ENCODE results near the gene TRIM7. TPM values are rescaled to one million over a fixed set of nuclear protein-coding genes. Genes with fewer than 3 reads are reported as not detected.

TRIM7 gene
- polyA plus RNA-seq, 1 donor from 2014 or later = 2.1 TPM

DNA sequence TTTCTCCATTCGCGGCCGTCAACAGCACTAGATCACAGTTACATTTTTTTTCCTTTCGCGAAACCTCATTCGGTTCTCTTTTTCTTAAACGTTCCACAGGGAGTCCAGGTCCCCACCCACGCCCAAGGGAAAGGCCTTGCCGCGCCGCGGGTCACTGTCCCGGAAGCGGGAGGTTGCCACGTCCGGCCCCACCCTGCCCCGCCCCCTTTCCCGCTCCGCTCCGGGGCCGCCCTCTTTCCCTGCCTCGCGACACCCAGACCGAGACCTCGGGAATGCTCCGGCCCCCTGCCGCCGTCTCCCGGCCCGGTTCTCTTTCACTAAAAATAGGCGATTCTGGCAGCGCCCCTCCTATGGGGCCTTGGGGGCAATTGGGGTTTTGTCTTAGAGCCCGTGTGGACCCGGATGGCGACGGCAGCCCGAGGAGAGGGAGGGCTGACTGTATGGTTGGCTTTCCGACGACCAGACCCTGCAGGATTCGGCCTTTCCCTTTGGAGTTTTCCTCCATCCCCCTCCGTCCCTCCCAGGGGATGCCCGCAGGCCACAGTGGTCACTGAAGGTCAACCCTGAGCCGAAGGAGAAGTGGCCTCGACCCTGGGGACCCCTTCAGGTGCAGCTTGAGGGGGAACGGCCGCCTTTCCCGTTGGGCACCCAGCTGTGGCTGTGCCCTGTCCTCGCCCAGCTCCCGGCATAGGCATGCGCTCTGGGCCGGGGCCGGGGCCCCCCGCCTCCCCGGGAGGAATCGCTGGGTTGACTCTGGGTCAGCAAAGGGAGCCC is 41.5 kb upstream of the TRIM7 start:
- H3F3A ChIP-seq (ENCODE audit: insufficient read depth, low read length, poor library complexity, severe bottlenecking) = no peaks in the 10 kb centered on the region
- peak overlapping the region; percentile 93 for H2AFZ ChIP-seq (ENCODE audit: low read depth, low read length)
- peak overlapping the region; percentile 89 for H3K4me2 ChIP-seq (ENCODE audit: low read length)
- H3K79me2 ChIP-seq (replicated peaks; ENCODE audit: insufficient read depth, low read length) = peaks cover 74% of the 10 kb centered on the region
- H3K27me3 ChIP-seq (ENCODE audit: insufficient read depth, low read depth, low read length) = no peaks in the 10 kb centered on the region
- no peaks in the 10 kb centered on the region for H3K9me2 ChIP-seq (ENCODE audit: insufficient read depth, low read length)
- no peaks in the 10 kb centered on the region for H3K9me3 ChIP-seq (ENCODE audit: low read length)
- H3K36me3 ChIP-seq (ENCODE audit: insufficient read depth, low read length) = no peaks in the 10 kb centered on the region
- peak overlapping the region; percentile 96 for H3K4me3 ChIP-seq (ENCODE audit: low read length)
- no peaks in the 10 kb centered on the region for H4K20me1 ChIP-seq (ENCODE audit: insufficient read depth)
- H3K9ac ChIP-seq (ENCODE audit: low read length) = peak overlapping the region; percentile 97
- TF ChIP-seq MXI1 (conservative IDR thresholded peaks at IDR 0.05; ENCODE audit: poor library complexity, severe bottlenecking) (peak; percentile 43), SMC3 (conservative IDR thresholded peaks at IDR 0.05; ENCODE audit: poor library complexity) (no peak), EZH2 (IDR thresholded peaks at IDR 0.05; ENCODE audit: borderline replicate concordance, insufficient read depth, low read length, poor library complexity, severe bottlenecking) (no peak), POLR2AphosphoS5 (IDR thresholded peaks at IDR 0.05) (peak; percentile 86), EP300 (conservative IDR thresholded peaks at IDR 0.05; ENCODE audit: poor library complexity, severe bottlenecking) (peak; percentile 21), TAF1 (IDR thresholded peaks at IDR 0.05; ENCODE audit: low read depth) (peak; percentile 50), RAD21 (conservative IDR thresholded peaks at IDR 0.05) (no peak)
- TF ChIP-seq, protein P1, sequence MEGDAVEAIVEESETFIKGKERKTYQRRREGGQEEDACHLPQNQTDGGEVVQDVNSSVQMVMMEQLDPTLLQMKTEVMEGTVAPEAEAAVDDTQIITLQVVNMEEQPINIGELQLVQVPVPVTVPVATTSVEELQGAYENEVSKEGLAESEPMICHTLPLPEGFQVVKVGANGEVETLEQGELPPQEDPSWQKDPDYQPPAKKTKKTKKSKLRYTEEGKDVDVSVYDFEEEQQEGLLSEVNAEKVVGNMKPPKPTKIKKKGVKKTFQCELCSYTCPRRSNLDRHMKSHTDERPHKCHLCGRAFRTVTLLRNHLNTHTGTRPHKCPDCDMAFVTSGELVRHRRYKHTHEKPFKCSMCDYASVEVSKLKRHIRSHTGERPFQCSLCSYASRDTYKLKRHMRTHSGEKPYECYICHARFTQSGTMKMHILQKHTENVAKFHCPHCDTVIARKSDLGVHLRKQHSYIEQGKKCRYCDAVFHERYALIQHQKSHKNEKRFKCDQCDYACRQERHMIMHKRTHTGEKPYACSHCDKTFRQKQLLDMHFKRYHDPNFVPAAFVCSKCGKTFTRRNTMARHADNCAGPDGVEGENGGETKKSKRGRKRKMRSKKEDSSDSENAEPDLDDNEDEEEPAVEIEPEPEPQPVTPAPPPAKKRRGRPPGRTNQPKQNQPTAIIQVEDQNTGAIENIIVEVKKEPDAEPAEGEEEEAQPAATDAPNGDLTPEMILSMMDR (IDR thresholded peaks at IDR 0.05; ENCODE audit: poor library complexity, severe bottlenecking) = no peak
- TF ChIP-seq, protein P2, sequence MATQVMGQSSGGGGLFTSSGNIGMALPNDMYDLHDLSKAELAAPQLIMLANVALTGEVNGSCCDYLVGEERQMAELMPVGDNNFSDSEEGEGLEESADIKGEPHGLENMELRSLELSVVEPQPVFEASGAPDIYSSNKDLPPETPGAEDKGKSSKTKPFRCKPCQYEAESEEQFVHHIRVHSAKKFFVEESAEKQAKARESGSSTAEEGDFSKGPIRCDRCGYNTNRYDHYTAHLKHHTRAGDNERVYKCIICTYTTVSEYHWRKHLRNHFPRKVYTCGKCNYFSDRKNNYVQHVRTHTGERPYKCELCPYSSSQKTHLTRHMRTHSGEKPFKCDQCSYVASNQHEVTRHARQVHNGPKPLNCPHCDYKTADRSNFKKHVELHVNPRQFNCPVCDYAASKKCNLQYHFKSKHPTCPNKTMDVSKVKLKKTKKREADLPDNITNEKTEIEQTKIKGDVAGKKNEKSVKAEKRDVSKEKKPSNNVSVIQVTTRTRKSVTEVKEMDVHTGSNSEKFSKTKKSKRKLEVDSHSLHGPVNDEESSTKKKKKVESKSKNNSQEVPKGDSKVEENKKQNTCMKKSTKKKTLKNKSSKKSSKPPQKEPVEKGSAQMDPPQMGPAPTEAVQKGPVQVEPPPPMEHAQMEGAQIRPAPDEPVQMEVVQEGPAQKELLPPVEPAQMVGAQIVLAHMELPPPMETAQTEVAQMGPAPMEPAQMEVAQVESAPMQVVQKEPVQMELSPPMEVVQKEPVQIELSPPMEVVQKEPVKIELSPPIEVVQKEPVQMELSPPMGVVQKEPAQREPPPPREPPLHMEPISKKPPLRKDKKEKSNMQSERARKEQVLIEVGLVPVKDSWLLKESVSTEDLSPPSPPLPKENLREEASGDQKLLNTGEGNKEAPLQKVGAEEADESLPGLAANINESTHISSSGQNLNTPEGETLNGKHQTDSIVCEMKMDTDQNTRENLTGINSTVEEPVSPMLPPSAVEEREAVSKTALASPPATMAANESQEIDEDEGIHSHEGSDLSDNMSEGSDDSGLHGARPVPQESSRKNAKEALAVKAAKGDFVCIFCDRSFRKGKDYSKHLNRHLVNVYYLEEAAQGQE (IDR thresholded peaks at IDR 0.05; ENCODE audit: borderline replicate concordance) = no peak
- H3K27ac ChIP-seq (ENCODE audit: low read length) = peak overlapping the region; percentile 88

DNA sequence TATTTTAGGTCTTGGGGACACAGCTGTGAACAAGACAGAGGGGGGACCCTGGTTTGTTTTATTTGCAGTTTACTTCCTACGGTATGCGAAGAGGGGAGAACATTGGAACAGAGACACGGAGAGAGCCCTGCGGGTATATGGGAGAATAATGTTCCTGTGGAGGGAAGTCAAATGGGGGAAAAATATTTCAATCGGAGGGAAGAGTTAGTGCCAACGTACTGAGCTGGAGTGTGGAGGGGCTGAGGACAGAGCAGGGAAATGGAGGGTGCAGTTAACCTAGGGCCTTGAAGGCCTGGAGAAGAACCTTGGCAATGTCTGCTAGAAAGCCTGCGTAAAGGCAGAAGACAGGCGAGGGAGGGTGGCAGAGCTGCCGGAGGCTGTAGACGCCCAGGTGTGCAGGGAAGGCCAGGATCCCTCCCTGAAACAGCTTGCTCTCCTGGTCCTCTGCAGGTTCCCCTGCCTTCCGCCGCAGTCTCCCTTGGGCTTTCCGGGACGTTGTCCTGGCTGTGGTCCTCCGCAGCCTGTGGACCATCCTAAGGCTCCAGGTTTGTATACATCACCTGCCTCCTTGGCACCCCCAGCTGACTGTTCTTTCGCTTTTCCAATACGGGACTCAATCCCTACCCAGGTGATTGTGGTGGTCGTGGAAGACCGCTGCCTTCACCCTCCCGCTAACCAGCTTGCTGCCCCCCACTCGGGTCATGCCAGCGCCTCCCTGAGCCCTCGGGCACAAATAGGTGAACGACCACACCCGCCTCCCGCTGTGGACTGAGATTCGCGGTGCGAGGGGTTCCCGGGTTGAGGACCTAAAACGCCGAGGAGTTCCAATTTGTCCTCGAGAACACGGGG is 40.7 kb upstream of the TRIM7 start:
- no peak for TF ChIP-seq TAF1 (IDR thresholded peaks at IDR 0.05; ENCODE audit: low read depth)
- no peak for TF ChIP-seq POLR2AphosphoS5 (IDR thresholded peaks at IDR 0.05)
- TF ChIP-seq RAD21 (conservative IDR thresholded peaks at IDR 0.05) = no peak
- no peak for TF ChIP-seq EZH2 (IDR thresholded peaks at IDR 0.05; ENCODE audit: borderline replicate concordance, insufficient read depth, low read length, poor library complexity, severe bottlenecking)
- TF ChIP-seq, protein P1 (IDR thresholded peaks at IDR 0.05; ENCODE audit: poor library complexity, severe bottlenecking) = no peak
- TF ChIP-seq SMC3 (conservative IDR thresholded peaks at IDR 0.05; ENCODE audit: poor library complexity) = no peak
- TF ChIP-seq EP300 (conservative IDR thresholded peaks at IDR 0.05; ENCODE audit: poor library complexity, severe bottlenecking) = no peak
- TF ChIP-seq, protein P2 (IDR thresholded peaks at IDR 0.05; ENCODE audit: borderline replicate concordance) = no peak
- TF ChIP-seq MXI1 (conservative IDR thresholded peaks at IDR 0.05; ENCODE audit: poor library complexity, severe bottlenecking) = no peak
- Histone ChIP-seq H3F3A (ENCODE audit: insufficient read depth, low read length, poor library complexity, severe bottlenecking) (no peaks in the 10 kb centered on the region), H3K9me3 (ENCODE audit: low read length) (no peaks in the 10 kb centered on the region), H3K27ac (ENCODE audit: low read length) (peak overlapping the region; percentile 88), H3K9ac (ENCODE audit: low read length) (peak overlapping the region; percentile 97), H2AFZ (ENCODE audit: low read depth, low read length) (peak overlapping the region; percentile 93), H3K9me2 (ENCODE audit: insufficient read depth, low read length) (no peaks in the 10 kb centered on the region), H3K4me2 (ENCODE audit: low read length) (peak overlapping the region; percentile 89), H3K27me3 (ENCODE audit: insufficient read depth, low read depth, low read length) (no peaks in the 10 kb centered on the region), H4K20me1 (ENCODE audit: insufficient read depth) (no peaks in the 10 kb centered on the region), H3K79me2 (replicated peaks; ENCODE audit: insufficient read depth, low read length) (peaks cover 76% of the 10 kb centered on the region), H3K4me3 (ENCODE audit: low read length) (peak overlapping the region; percentile 96), H3K36me3 (ENCODE audit: insufficient read depth, low read length) (no peaks in the 10 kb centered on the region)

Data from neural cell (in vitro differentiated cells).